Thyroid gland (tissue), 4 donors: Measurements from ENCODE around the gene FAM222B. TPM values are rescaled to one million over a fixed set of nuclear protein-coding genes. Genes with fewer than 3 reads are reported as not detected.

ENCODE experiments used
- DNase-seq, 2 donors: peaks; one replicate each; pipeline ENCODE4 v3.0.0-alpha.2; 2019
- H3K27ac ChIP-seq, 3 donors: fragments of 200-600 bp; sonication (generic); 1 replicate in 2 of 3; 2 replicates in 1 of 3; pipeline ENCODE4 v1.5.1; 2016 to 2019; ENCODE audit warnings: mild to moderate bottlenecking in 1 of 3, moderate library complexity in 1 of 3
- H3K27me3 ChIP-seq: fragments of 200-600 bp; sonication (generic); one replicate; pipeline ENCODE4 v1.5.1; 2019
- H3K36me3 ChIP-seq, 2 donors: fragments of 200-600 bp; sonication (generic); one replicate each; pipeline ENCODE4 v1.5.1; 2016 to 2019
- H3K4me1 ChIP-seq, 2 donors: fragments of 200-600 bp; sonication (generic); one replicate each; pipeline ENCODE4 v1.5.1; 2017 to 2019
- H3K4me3 ChIP-seq, 3 donors: fragments of 200-600 bp; sonication (generic); replicated peaks in 1 of 3; 1 replicate in 2 of 3; 2 replicates in 1 of 3; pipeline ENCODE4 v1.5.1; 2016; ENCODE audit warnings: mild to moderate bottlenecking in 1 of 3
- H3K9me3 ChIP-seq: fragments of 200-600 bp; sonication (generic); one replicate; pipeline ENCODE4 v1.5.1; 2017
- POLR2A ChIP-seq, 2 donors: fragments of 450-650 bp; IDR thresholded peaks; one replicate each; pipeline ENCODE4 v1.6.1; 2017; ENCODE audit warnings: antibody characterized with exemption in 2 of 2, mild to moderate bottlenecking in 2 of 2, moderate library complexity in 1 of 2
- WGBS, 2 donors: methylation state at CpG; one replicate each; pipeline ENCODE4 v1.1.5; 2017; 5-methylcytosine and 5-hydroxymethylcytosine counted together
- intact Hi-C: fragments of 100-400 bp; cut with DNase I; formaldehyde crosslinking; loops from one replicate; pipeline ENCODE4 v1.15.1; 2023
- total RNA-seq, 4 donors: library from RNA; depleted of rRNA; stranded (reverse); fragments of >200 nt; gene quantifications; one replicate each; pipeline ENCODE4 v1.2.3, GENCODE V29; 2016
- TF ChIP-seq, protein P1 (sequence below), 6 experiments: fragments of 200-600 bp in 3 of 6; fragments of 450-650 bp in 3 of 6; sonication (generic) in 3 of 6; IDR thresholded peaks; one replicate each; pipeline ENCODE4 v1.5.1; 2016 to 2019; ENCODE audit warnings: antibody characterized with exemption in 6 of 6, mild to moderate bottlenecking in 2 of 6, inconsistent platforms in 1 of 6, moderate library complexity in 1 of 6

FAM222B gene
- total RNA-seq, 4 donors from 2014 or later, result 14.1 to 22.6 (median 15.8) TPM

DNA sequence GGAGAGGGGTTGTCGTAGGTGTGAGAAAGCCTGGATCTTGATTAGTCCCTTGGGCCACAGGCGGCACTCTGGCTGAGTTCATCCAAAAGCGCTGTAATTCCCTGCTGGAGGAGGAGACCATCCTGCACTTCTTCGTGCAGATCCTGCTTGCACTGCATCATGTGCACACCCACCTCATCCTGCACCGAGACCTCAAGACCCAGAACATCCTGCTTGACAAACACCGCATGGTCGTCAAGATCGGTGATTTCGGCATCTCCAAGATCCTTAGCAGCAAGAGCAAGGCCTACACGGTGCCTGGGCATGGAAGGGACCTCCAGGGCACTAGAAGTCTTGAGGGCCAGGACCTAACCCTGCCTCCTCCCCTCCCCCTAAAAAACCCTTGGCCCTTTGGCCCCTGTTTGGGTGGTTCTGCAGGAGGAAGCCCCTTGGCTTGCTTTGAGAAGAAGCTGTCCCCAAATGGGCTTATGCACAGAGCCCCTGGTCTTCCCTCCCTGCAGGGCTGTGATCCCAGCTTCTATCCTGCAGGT lies 107.8 kb downstream of the FAM222B start:
- Histone ChIP-seq H3K4me1 (peaks cover 9 to 10% of the 10 kb centered on the region in 2 donors), H3K4me3 (no peak overlapping the region), H3K27me3 (no peaks in the 10 kb centered on the region), H3K9me3 (no peaks in the 10 kb centered on the region), H3K27ac (no peak overlapping the region), H3K36me3 (no peaks in the 10 kb centered on the region)
- no peak for DNase-seq
- intact Hi-C loops, result no loop called here
- no peak for TF ChIP-seq POLR2A (IDR thresholded peaks at IDR 0.05)
- TF ChIP-seq, protein P1, sequence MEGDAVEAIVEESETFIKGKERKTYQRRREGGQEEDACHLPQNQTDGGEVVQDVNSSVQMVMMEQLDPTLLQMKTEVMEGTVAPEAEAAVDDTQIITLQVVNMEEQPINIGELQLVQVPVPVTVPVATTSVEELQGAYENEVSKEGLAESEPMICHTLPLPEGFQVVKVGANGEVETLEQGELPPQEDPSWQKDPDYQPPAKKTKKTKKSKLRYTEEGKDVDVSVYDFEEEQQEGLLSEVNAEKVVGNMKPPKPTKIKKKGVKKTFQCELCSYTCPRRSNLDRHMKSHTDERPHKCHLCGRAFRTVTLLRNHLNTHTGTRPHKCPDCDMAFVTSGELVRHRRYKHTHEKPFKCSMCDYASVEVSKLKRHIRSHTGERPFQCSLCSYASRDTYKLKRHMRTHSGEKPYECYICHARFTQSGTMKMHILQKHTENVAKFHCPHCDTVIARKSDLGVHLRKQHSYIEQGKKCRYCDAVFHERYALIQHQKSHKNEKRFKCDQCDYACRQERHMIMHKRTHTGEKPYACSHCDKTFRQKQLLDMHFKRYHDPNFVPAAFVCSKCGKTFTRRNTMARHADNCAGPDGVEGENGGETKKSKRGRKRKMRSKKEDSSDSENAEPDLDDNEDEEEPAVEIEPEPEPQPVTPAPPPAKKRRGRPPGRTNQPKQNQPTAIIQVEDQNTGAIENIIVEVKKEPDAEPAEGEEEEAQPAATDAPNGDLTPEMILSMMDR (IDR thresholded peaks at IDR 0.05), result no peak
- 87 to 91% methylated on average over 7 to 10 of the region's 10 CpGs for WGBS, 2 donors

DNA sequence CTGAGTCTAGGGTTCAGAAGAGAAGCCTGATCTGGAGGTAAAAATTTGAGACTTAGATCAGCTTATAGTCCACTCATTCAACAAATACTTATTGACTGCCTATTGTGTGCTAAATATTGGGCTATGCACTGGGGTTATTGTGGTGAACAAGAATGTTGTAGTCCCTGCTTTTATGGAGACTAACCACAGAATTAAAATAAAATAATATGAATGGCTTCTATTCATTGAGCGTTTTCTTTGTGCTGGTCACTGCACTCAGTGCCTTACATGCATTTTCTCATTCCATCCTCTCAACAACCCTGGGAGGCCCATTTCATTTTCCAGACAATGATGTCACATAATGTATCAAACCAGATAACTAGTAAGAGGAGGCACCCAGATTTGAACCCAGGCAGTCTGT lies 109.2 kb downstream of the FAM222B start:
- Histone ChIP-seq H3K4me3 (no peak overlapping the region), H3K27me3 (no peaks in the 10 kb centered on the region), H3K9me3 (no peaks in the 10 kb centered on the region), H3K4me1 (peaks cover 7 to 13% of the 10 kb centered on the region in 2 donors), H3K27ac (no peak overlapping the region), H3K36me3 (no peaks in the 10 kb centered on the region)
- intact Hi-C loops, result no loop called here
- DNase-seq, result no peak
- TF ChIP-seq POLR2A (IDR thresholded peaks at IDR 0.05), result no peak
- TF ChIP-seq, protein P1 (IDR thresholded peaks at IDR 0.05), result no peak
- WGBS, 2 donors, result 87 to 93% methylated on average over 1 of the region's 1 CpG

DNA sequence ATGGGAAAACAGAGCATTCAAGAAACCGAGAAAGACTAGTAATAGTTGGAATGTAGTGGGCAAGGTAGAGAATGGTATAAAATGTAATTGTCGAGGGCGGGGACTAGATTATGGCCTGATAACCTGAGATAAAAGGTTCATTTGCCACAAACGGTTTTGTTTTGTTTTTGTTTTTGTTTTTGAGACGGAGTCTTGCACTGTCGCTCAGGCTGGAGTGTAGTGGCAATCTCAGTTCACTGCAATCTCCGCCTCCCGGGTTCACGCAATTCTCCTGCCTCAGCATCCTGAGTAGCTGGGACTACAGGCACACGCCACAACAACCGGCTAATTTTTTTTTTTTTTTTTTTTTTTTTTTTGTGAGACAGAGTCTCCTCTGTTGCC lies 112.7 kb downstream of the FAM222B start:
- H3K27ac ChIP-seq, result no peak overlapping the region
- H3K9me3 ChIP-seq, result no peaks in the 10 kb centered on the region
- no peak overlapping the region for H3K4me3 ChIP-seq
- 90% methylated on average over 11 of the region's 11 CpGs for WGBS, 2 donors
- DNase-seq, result no peak
- H3K27me3 ChIP-seq, result no peaks in the 10 kb centered on the region
- TF ChIP-seq POLR2A (IDR thresholded peaks at IDR 0.05), result no peak
- intact Hi-C loops, result loop anchor here (5.0 kb wide), 2 partner anchors 83 to 222 kb away; partner anchors contain the start of genes BLTP2 and PHF12
- no peaks in the 10 kb centered on the region for H3K36me3 ChIP-seq
- peaks cover 14 to 16% of the 10 kb centered on the region in 2 donors for H3K4me1 ChIP-seq

DNA sequence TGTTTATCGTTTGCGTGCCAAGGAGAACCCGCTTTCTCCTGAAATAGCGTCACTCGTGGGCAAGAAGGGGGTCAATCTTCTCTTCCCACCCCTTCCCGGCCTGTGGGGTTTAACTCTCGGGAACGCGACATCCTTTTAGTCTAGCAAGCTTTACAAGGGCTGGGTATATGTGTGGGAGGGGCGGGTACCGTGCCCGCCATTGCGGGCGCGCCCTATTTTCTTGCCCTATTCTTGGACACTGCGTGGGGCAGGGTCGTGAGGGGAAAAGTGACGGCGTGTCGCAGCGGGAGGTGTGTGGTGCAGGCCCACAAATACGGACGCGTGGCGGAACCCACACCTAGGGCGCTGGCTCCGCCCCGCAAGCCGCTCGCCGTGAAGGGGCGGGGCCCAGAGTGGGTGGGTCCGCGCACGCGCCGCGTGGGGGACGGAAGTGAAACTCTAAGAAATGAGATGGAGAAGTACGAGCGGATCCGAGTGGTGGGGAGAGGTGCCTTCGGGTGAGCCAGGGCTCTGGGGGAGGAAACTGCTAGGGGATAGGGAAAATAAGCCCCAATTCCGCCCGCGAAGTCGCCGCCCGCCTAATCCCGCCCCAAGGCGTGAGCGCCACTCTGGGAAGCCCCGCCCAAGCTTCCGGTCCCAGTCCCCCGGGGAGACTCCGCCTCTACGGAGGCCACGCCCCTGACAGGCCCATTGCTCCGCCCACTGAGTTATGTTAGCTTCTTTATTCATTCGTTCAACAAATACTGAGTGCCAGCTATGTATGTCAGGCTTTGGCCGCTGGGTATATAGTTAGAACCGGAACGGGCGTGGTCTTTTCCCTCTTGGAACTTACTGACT lies 114.0 kb downstream of the FAM222B start, which contains the start of gene NEK8:
NEK8 (plus strand) TSS at position 425 of the 837 bp plus-strand sequence; CDS start at position 451, 26 bp downstream.
- intact Hi-C loops, result loop anchor here (5.0 kb wide), 2 partner anchors 81 to 224 kb away; partner anchors contain the start of genes BLTP2 and PHF12
- Histone ChIP-seq H3K27ac (peak within 1 kb of the TSS; percentile 92 to 98 (median 94)), H3K27me3 (no peaks in the 10 kb centered on the region), H3K4me3 (peak within 1 kb of the TSS; percentile 21 to 87 (median 55)), H3K9me3 (no peaks in the 10 kb centered on the region), H3K36me3 (peaks cover 12% of the 10 kb centered on the region in 2 donors), H3K4me1 (peaks cover 15 to 16% of the 10 kb centered on the region in 2 donors)
- TF ChIP-seq, protein P1 (IDR thresholded peaks at IDR 0.05), result no peak
- TF ChIP-seq POLR2A (IDR thresholded peaks at IDR 0.05), result peak; percentile 84 to 93
- DNase-seq, result peak; percentile 95 to 97
- 1% methylated on average over 46 to 53 of the region's 64 CpGs for WGBS, 2 donors

DNA sequence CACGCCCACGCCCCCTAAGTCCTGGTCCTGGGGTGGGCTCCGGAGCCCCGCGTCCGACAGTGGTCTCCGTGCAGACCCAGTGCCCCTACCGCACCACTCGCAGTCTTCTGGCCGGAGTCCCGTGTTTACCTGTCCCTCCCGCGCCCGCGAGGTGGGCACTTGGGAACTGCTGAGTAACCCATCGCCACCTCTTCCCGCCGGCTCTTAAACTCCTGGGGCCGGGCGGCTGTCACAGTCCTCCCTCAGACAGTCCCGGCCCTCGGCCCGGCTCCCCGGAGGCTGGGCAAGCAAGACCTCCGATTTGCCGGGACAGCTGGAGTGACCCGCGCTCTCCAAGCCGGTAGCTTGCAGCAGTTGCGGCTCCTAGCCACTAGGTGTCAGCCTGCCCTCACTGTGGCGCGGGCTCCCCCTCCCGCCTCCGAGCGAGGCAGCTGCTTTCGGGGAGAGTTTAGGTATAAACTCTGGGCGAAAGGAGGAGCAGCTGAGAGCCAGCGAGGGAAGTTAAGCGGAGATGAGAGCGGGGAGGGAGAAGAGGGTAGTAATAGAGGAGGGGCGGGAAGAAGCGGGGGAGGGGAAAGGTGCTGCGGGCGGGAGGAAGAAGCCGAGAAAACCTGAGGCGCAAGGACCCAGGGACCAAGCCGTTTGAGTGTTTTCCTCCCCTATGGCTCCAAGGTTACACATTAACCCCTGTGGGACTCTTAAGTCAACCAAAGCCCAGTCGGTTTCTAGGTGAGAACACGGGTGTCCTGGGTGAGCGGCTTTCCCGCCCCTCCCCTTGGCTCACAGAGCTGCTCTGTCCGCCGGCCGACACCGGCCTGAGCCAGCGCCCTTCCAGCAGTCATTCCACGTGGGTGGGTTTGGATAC lies 115.7 kb downstream of the FAM222B start:
- DNase-seq, result peak; percentile 96
- Histone ChIP-seq H3K9me3 (no peaks in the 10 kb centered on the region), H3K27me3 (no peaks in the 10 kb centered on the region), H3K4me3 (peak overlapping the region in 2 of 3 donors; percentile 34 to 55), H3K4me1 (peaks cover 16% of the 10 kb centered on the region in 2 donors), H3K27ac (peak overlapping the region; percentile 92 to 98 (median 94)), H3K36me3 (peaks cover 26 to 29% of the 10 kb centered on the region in 2 donors)
- TF ChIP-seq, protein P1 (IDR thresholded peaks at IDR 0.05), result peak in 5 of 6 experiments; percentile 99 to 100 (median 100)
- TF ChIP-seq POLR2A (IDR thresholded peaks at IDR 0.05), result peak in 1 of 2 donors; percentile 20
- intact Hi-C loops, result loop anchor here (5.0 kb wide), 2 partner anchors 80 to 225 kb away; partner anchors contain the start of genes BLTP2 and PHF12
- 1% methylated on average over 32 to 36 of the region's 57 CpGs for WGBS, 2 donors
